ENCODE data around the gene FAM163B. TPM values are rescaled to one million over a fixed set of nuclear protein-coding genes. Genes with fewer than 3 reads are reported as not detected.

Gene FAM163B
- total RNA-seq, 2 experiments from 2014 or later = not detected

DNA sequence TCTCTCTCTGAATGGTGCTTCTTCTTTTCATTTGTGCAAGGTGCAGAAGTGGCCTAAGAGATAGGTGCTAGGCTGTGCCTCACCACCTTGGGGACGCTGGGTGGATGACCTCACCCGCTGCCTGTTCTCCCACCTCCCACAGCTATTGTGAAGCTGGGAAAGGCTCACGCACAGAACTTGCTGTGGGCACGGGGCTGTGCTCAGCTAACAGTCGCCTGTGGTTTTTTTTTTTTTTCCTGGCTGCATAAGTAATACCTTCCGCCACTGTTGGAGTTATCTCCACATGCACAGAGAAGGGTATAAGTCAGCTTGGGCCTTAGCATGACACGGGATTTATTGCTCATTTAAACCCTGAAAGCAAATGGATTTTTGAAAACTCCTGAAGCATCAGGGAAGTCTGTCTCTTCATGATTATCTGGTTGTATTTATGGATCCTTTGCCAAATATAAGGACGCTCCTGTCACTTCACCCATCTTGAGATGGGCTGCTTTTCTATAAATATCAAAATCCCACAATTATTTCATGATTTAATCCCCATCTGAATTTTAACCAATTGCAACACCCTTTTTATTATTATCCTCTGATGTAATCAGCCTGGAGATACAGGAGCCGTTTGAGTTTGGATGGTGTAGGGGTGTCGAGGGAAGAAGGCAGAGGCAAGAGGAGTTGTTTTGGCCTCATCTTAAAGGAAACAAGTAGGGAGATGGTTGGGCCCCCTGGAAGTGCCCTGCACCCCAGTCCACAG is 36.0 kb upstream of the FAM163B start:
- CTCF ChIA-PET = interaction anchor here (0.7 to 1.1 kb wide), 2 partner anchors 70 to 123 kb away, joined by 3 read pairs; no protein-coding TSS in a partner anchor
- H3K36me3 Mint-ChIP-seq (ENCODE audit: low read depth) = no peaks in the 10 kb centered on the region
- H3K9me3 Mint-ChIP-seq (ENCODE audit: insufficient read depth) = no peaks in the 10 kb centered on the region
- POLR2A ChIA-PET = interaction anchor here (1.1 kb wide), 1 partner anchor 38 kb away, joined by 3 read pairs; no protein-coding TSS in a partner anchor
- no peak overlapping the region for H3K27ac Mint-ChIP-seq
- ATAC-seq (no peak), DNase-seq (no peak)
- H3K4me3 Mint-ChIP-seq = no peak overlapping the region
- peaks cover 11% of the 10 kb centered on the region for H3K4me1 Mint-ChIP-seq (ENCODE audit: low read depth)
- H3K27me3 Mint-ChIP-seq (ENCODE audit: low read depth) = peaks cover 4% of the 10 kb centered on the region

- Mint-ChIP-seq H3K27ac (no peak overlapping the region), H3K36me3 (ENCODE audit: low read depth) (no peaks in the 10 kb centered on the region), H3K9me3 (ENCODE audit: insufficient read depth) (no peaks in the 10 kb centered on the region), H3K4me3 (no peak overlapping the region), H3K4me1 (ENCODE audit: low read depth) (peaks cover 11% of the 10 kb centered on the region), H3K27me3 (ENCODE audit: low read depth) (peaks cover 2% of the 10 kb centered on the region)
- DNase-seq (no peak), ATAC-seq (no peak)
- POLR2A ChIA-PET = interaction anchor here (1.1 kb wide), 1 partner anchor 39 kb away, joined by 3 read pairs; no protein-coding TSS in a partner anchor
- CTCF ChIA-PET = no interaction called here
Observed at GRCh38 chr9:133643978-133644760, 35.0 kb upstream of the FAM163B start.

- H3K4me1 Mint-ChIP-seq (ENCODE audit: low read depth) = peaks cover 11% of the 10 kb centered on the region
- H3K27ac Mint-ChIP-seq = no peak overlapping the region
- DNase-seq (no peak), ATAC-seq (no peak)
- POLR2A ChIA-PET = no interaction called here
- H3K4me3 Mint-ChIP-seq = no peak overlapping the region
- no peaks in the 10 kb centered on the region for H3K27me3 Mint-ChIP-seq (ENCODE audit: low read depth)
- CTCF ChIA-PET = no interaction called here
- no peaks in the 10 kb centered on the region for H3K36me3 Mint-ChIP-seq (ENCODE audit: low read depth)
- H3K9me3 Mint-ChIP-seq (ENCODE audit: insufficient read depth) = no peaks in the 10 kb centered on the region
Observed at GRCh38 chr9:133643362-133643755, 34.2 kb upstream of the FAM163B start.

DNA sequence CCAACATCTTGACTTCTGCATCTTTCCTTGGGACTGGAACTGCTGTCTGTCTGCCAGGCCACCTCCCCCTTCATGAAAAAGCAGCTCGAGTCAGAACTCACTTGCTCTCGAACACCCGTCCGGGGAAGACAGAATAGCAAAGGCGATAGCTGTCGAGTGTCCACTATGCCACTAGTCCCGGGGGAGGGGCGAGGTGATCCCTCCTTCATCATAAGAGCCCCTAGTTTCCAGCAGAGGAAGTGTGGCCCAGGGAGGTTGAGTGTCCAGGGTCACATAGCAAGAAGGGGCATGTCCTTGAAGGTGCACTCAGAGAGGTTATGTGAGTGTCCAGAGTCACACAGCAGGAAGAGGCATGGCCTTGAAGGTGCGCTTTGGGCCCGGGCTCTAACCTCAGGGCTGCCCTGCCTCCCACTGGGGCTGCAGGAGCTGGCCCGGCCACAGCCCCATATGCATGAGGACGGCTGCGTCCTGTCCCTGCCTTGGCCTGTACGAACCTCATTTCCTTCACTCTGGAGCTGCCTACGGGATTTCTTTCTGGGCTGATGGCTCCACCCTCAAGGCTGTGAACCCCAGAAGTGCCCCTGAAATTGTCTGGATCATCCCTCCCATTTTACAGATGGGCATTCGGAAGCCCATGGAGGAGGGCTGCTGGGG is 33.6 kb upstream of the FAM163B start:
- Mint-ChIP-seq H3K4me3 (no peak overlapping the region), H3K27ac (no peak overlapping the region), H3K4me1 (ENCODE audit: low read depth) (peaks cover 11% of the 10 kb centered on the region), H3K27me3 (ENCODE audit: low read depth) (no peaks in the 10 kb centered on the region), H3K9me3 (ENCODE audit: insufficient read depth) (no peaks in the 10 kb centered on the region), H3K36me3 (ENCODE audit: low read depth) (no peaks in the 10 kb centered on the region)
- CTCF ChIA-PET = no interaction called here
- ATAC-seq (no peak), DNase-seq (no peak)
- POLR2A ChIA-PET = no interaction called here

DNA sequence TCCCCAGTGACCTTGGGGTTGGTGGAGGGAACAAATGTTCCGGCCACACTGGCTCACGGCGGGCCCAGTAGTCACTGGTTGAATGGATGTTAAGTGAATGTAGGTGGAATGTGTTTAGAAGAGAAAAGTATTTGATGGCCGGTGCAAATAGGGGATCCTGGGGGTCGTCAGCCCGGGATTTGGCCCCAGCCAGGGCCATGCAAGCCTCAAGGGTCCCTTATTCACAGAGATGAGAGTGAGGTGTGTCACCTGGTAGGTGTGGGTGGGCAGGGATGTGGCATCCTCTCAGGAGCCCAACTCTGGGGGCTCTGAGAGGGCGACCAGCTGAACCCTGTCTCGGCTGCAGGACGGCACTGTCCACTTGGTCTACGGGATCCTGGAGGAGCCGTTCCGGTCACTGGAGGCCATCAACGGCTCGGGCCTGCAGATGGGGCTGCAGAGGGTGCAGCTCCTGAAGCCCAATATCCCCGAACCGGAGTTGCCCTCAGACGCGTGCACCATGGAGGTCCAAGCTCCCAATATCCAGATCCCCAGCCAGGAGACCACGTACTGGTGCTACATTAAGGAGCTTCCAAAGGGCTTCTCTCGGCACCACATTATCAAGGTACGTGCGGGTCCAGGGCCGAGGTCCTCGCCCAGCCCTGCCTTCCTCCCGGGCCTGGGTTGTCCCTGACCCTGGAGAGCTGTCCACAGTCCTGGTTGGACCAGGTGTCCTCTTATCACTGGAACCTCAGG is 32.8 kb upstream of the FAM163B start:
- H3K27ac Mint-ChIP-seq = no peak overlapping the region
- H3K36me3 Mint-ChIP-seq (ENCODE audit: low read depth) = no peaks in the 10 kb centered on the region
- H3K4me3 Mint-ChIP-seq = no peak overlapping the region
- ChIA-PET CTCF (no interaction called here), POLR2A (no interaction called here)
- DNase-seq (no peak), ATAC-seq (no peak)
- peaks cover 11% of the 10 kb centered on the region for H3K4me1 Mint-ChIP-seq (ENCODE audit: low read depth)
- H3K9me3 Mint-ChIP-seq (ENCODE audit: insufficient read depth) = no peaks in the 10 kb centered on the region
- H3K27me3 Mint-ChIP-seq (ENCODE audit: low read depth) = no peaks in the 10 kb centered on the region

DNA sequence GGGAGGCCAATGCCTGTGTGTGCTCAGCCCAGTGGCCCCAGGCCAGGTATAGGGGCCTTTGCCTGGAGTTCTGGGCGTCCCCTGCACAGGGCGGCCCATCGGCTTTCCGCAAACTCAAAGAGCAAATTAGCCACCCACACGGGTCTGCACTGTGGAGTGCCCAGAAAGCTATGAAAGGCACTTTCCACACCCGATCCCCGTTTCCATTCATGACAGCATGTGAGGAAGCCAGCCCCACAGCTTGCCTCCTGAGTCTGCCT is 32.1 kb upstream of the FAM163B start:
- no peaks in the 10 kb centered on the region for H3K36me3 Mint-ChIP-seq (ENCODE audit: low read depth)
- DNase-seq (no peak), ATAC-seq (no peak)
- CTCF ChIA-PET = no interaction called here
- H3K27ac Mint-ChIP-seq = no peak overlapping the region
- H3K4me1 Mint-ChIP-seq (ENCODE audit: low read depth) = peaks cover 11% of the 10 kb centered on the region
- no peak overlapping the region for H3K4me3 Mint-ChIP-seq
- H3K9me3 Mint-ChIP-seq (ENCODE audit: insufficient read depth) = no peaks in the 10 kb centered on the region
- H3K27me3 Mint-ChIP-seq (ENCODE audit: low read depth) = no peaks in the 10 kb centered on the region
- POLR2A ChIA-PET = no interaction called here

DNA sequence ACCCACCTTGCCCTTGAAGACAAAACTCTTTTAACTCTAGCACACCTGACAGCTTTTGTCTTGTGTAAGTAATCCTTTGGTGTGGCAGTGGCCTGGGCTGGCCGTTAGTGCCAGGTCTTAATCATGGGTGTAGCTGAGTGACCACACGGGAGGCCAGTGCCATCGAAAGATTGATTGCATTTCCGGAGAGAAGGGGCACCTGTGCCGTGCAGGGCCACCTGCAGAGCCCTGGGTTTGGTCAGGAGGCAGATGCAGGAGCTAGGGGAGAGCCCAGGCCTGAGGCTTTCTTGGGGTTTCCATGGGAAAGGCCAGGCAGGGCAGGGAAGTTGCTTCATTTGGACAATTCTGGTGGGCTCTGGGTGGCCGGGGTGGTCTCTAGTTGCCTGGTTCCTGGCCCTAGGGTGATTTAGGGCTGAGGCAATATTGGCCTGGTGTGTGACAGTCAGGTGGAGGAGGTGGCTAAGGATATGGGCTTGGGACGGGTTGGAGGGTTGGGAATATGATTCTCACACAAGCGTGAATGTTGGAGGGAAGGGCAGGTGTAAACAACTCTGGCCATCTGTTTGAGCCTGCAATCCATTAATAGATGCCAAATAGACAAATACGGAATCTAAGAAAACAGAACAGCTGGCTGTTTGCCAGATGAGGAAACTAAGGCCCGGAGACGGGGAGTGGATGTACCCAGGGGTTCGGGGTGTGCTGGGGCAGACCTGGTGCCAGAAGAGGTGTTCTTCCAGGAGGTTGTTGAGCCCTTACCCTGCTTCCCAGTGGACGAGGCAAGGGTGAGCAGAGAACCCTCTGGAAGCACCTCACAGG is 31.6 kb upstream of the FAM163B start:
- H3K27me3 Mint-ChIP-seq (ENCODE audit: low read depth) = no peaks in the 10 kb centered on the region
- H3K36me3 Mint-ChIP-seq (ENCODE audit: low read depth) = no peaks in the 10 kb centered on the region
- H3K4me3 Mint-ChIP-seq = no peak overlapping the region
- H3K4me1 Mint-ChIP-seq (ENCODE audit: low read depth) = peaks cover 8% of the 10 kb centered on the region
- ChIA-PET CTCF (no interaction called here), POLR2A (no interaction called here)
- ATAC-seq (no peak), DNase-seq (no peak)
- H3K27ac Mint-ChIP-seq = no peak overlapping the region
- no peaks in the 10 kb centered on the region for H3K9me3 Mint-ChIP-seq (ENCODE audit: insufficient read depth)

DNA sequence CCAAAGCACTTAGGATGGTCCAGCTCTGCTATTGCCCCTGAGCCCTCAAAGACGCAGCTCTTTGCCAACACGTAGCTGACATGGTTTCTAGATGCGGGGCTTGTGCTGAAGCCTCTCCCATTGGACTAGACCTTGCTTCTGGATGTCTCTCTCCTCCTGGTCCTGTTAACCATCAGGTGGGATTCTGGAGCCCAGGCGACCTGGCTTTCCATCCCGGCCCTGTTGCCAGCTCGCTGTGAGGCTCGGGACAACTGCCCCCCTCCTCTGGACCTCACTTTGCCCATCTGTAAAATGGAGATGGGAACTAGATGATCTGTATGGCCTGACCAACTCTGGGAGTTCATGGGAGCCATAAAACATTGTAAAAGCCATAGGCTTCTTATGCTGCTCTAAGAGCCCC is 31.0 kb upstream of the FAM163B start:
- DNase-seq (no peak), ATAC-seq (no peak)
- Mint-ChIP-seq H3K27ac (no peak overlapping the region), H3K27me3 (ENCODE audit: low read depth) (no peaks in the 10 kb centered on the region), H3K9me3 (ENCODE audit: insufficient read depth) (no peaks in the 10 kb centered on the region), H3K4me3 (no peak overlapping the region), H3K4me1 (ENCODE audit: low read depth) (peaks cover 2% of the 10 kb centered on the region), H3K36me3 (ENCODE audit: low read depth) (no peaks in the 10 kb centered on the region)
- CTCF ChIA-PET = no interaction called here
- POLR2A ChIA-PET = no interaction called here

GRCh38 chr9:133639613-133640012 is 30.4 kb upstream of the FAM163B start:
- POLR2A ChIA-PET = no interaction called here
- Mint-ChIP-seq H3K9me3 (ENCODE audit: insufficient read depth) (no peaks in the 10 kb centered on the region), H3K4me1 (ENCODE audit: low read depth) (no peaks in the 10 kb centered on the region), H3K4me3 (no peak overlapping the region), H3K27me3 (ENCODE audit: low read depth) (no peaks in the 10 kb centered on the region), H3K27ac (no peak overlapping the region), H3K36me3 (ENCODE audit: low read depth) (no peaks in the 10 kb centered on the region)
- no peak for ATAC-seq
- DNase-seq = no peak
- CTCF ChIA-PET = no interaction called here

DNA sequence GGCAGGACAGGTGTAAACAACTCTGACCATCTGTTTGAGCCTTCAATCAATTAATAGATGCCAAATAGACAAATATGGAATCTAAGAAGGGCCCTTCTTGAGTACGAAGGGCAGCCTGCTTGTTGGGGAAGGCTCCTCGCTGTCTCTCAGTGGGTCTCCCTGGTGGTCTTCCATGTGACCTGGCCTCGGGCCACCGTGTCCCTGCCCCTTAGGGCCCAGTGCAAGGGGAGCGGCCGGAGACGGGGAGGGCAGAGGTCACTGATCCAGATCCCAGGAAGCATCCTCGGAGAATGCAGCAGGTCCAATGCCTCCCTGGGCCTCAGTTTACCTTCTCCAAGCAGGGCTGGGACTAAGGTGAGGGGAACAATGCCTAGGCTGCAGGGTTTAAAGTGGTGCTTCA is 29.5 kb upstream of the FAM163B start:
- DNase-seq (no peak), ATAC-seq (no peak)
- CTCF ChIA-PET = no interaction called here
- Mint-ChIP-seq H3K36me3 (ENCODE audit: low read depth) (no peaks in the 10 kb centered on the region), H3K27me3 (ENCODE audit: low read depth) (no peaks in the 10 kb centered on the region), H3K9me3 (ENCODE audit: insufficient read depth) (no peaks in the 10 kb centered on the region), H3K4me3 (no peak overlapping the region), H3K4me1 (ENCODE audit: low read depth) (no peaks in the 10 kb centered on the region), H3K27ac (no peak overlapping the region)
- POLR2A ChIA-PET = no interaction called here

GRCh38 chr9:133638076-133638475 is 28.9 kb upstream of the FAM163B start:
- no peak overlapping the region for H3K4me3 Mint-ChIP-seq
- CTCF ChIA-PET = no interaction called here
- DNase-seq (no peak), ATAC-seq (no peak)
- H3K27me3 Mint-ChIP-seq (ENCODE audit: low read depth) = no peaks in the 10 kb centered on the region
- H3K9me3 Mint-ChIP-seq (ENCODE audit: insufficient read depth) = no peaks in the 10 kb centered on the region
- H3K4me1 Mint-ChIP-seq (ENCODE audit: low read depth) = no peaks in the 10 kb centered on the region
- no peak overlapping the region for H3K27ac Mint-ChIP-seq
- POLR2A ChIA-PET = no interaction called here
- H3K36me3 Mint-ChIP-seq (ENCODE audit: low read depth) = no peaks in the 10 kb centered on the region
